Ishikawa (cell line): ENCODE measurements around the gene GRIK4.

ENCODE experiments used
- CEBPB ChIP-seq: IDR thresholded peaks from 2 replicates; pipeline ENCODE4 v1.6.1; 2012
- EGR1 ChIP-seq: IDR thresholded peaks from 2 replicates; pipeline ENCODE4 v1.6.1; 2012
- EP300 ChIP-seq: IDR thresholded peaks from 2 replicates; pipeline ENCODE4 v1.6.1; 2012; ENCODE audit warnings: borderline replicate concordance
- FOXM1 ChIP-seq: IDR thresholded peaks from 2 replicates; pipeline ENCODE4 v1.6.1; 2012; ENCODE audit warnings: low read depth, borderline replicate concordance
- MAX ChIP-seq: IDR thresholded peaks from 2 replicates; pipeline ENCODE4 v1.6.1; 2012
- NFIC ChIP-seq: IDR thresholded peaks from 2 replicates; pipeline ENCODE4 v1.6.1; 2012
- RAD21 ChIP-seq: IDR thresholded peaks from 2 replicates; pipeline ENCODE4 v1.6.1; 2012; ENCODE audit warnings: low read depth
- TAF1 ChIP-seq: IDR thresholded peaks from 2 replicates; pipeline ENCODE4 v1.6.1; 2012; ENCODE audit warnings: low read depth, mild to moderate bottlenecking
- TCF12 ChIP-seq: IDR thresholded peaks from 2 replicates; pipeline ENCODE4 v1.6.1; 2012; ENCODE audit warnings: low read depth
- YY1 ChIP-seq: IDR thresholded peaks from 2 replicates; pipeline ENCODE4 v1.6.1; 2012; ENCODE audit warnings: low read depth
- ZBTB7A ChIP-seq: IDR thresholded peaks from 2 replicates; pipeline ENCODE4 v1.6.1; 2012; ENCODE audit warnings: low read depth
- TF ChIP-seq, protein P1 (sequence below): IDR thresholded peaks from 2 replicates; pipeline ENCODE4 v1.6.1; 2012; ENCODE audit warnings: low read depth, mild to moderate bottlenecking
- TF ChIP-seq, protein P2 (sequence below): IDR thresholded peaks from 2 replicates; pipeline ENCODE4 v1.6.1; 2012

GRCh38 chr11:120521176-120521575 lies 9.6 kb downstream of the GRIK4 start:
- TF ChIP-seq EGR1 (no peak), EP300 (no peak), MAX (no peak), RAD21 (no peak), TAF1 (no peak), CEBPB (no peak), FOXM1 (no peak), NFIC (no peak), TCF12 (no peak), YY1 (no peak), ZBTB7A (no peak)
- TF ChIP-seq, protein P1, sequence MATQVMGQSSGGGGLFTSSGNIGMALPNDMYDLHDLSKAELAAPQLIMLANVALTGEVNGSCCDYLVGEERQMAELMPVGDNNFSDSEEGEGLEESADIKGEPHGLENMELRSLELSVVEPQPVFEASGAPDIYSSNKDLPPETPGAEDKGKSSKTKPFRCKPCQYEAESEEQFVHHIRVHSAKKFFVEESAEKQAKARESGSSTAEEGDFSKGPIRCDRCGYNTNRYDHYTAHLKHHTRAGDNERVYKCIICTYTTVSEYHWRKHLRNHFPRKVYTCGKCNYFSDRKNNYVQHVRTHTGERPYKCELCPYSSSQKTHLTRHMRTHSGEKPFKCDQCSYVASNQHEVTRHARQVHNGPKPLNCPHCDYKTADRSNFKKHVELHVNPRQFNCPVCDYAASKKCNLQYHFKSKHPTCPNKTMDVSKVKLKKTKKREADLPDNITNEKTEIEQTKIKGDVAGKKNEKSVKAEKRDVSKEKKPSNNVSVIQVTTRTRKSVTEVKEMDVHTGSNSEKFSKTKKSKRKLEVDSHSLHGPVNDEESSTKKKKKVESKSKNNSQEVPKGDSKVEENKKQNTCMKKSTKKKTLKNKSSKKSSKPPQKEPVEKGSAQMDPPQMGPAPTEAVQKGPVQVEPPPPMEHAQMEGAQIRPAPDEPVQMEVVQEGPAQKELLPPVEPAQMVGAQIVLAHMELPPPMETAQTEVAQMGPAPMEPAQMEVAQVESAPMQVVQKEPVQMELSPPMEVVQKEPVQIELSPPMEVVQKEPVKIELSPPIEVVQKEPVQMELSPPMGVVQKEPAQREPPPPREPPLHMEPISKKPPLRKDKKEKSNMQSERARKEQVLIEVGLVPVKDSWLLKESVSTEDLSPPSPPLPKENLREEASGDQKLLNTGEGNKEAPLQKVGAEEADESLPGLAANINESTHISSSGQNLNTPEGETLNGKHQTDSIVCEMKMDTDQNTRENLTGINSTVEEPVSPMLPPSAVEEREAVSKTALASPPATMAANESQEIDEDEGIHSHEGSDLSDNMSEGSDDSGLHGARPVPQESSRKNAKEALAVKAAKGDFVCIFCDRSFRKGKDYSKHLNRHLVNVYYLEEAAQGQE = no peak
- TF ChIP-seq, protein P2, sequence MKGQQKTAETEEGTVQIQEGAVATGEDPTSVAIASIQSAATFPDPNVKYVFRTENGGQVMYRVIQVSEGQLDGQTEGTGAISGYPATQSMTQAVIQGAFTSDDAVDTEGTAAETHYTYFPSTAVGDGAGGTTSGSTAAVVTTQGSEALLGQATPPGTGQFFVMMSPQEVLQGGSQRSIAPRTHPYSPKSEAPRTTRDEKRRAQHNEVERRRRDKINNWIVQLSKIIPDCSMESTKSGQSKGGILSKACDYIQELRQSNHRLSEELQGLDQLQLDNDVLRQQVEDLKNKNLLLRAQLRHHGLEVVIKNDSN = no peak
